HepG2 (cell line): ENCODE results near the gene CTNNA3. TPM values are rescaled to one million over a fixed set of nuclear protein-coding genes. Genes with fewer than 3 reads are reported as not detected.

Experiments used
- ATAC-seq: fragments of 200-7000 bp; cut with Tn5 transposase; 3 replicates; pipeline ENCODE4 v1.9.1; 2020; ENCODE audit warnings: mild to moderate bottlenecking, moderate library complexity
- BruUV-seq: library from RNA; stranded (reverse); fragments of 400-500 nt; replicated peaks from 2 replicates; lab custom pipeline; 2021; lab: Mats Ljungman, UMichigan
- CTCF ChIA-PET: fragments of 300-600 bp; formaldehyde crosslinking; extraction: SDS; loops from one replicate; lab custom pipeline; 2021; ENCODE audit warnings: low total read pairs, inconsistent platforms, low intra/inter-chr PET ratio; lab: Yijun Ruan, JAX
- POLR2A ChIA-PET: fragments of 350-600 bp; sonication (Branson Sonifier 250); formaldehyde crosslinking; loops from one replicate; lab custom pipeline; 2020; ENCODE audit warnings: antibody characterized with exemption, inconsistent platforms; lab: Yijun Ruan, JAX
- DNase-seq: peaks from one replicate; pipeline ENCODE4 v3.0.0-alpha.2; 2015; ENCODE audit warnings: low spot score
- FAIRE-seq: peaks from 3 replicates; lab custom pipeline; 2011; peaks lifted over from hg19 to GRCh38; lab: Jason Lieb, UNC
- H2AFZ ChIP-seq: one replicate; pipeline ENCODE4 v1.6.1; 2011; ENCODE audit warnings: low read length, inconsistent platforms
- H3K27ac ChIP-seq: fragments of 300-600 bp; 3 replicates; pipeline ENCODE4 v1.8.0; 2011; ENCODE audit warnings: mixed run types, mild to moderate bottlenecking, mixed read lengths, low read length, inconsistent platforms; ENCODE audit not compliant: insufficient read depth; ENCODE audit errors: extremely low read length
- H3K27me3 ChIP-seq, 2 experiments: fragments of 200-600 bp in 1 of 2; 2 replicates in 1 of 2; 3 replicates in 1 of 2; pipeline versions ENCODE4 v1.6.0 to v1.8.0; 2011; ENCODE audit warnings: low read length in 2 of 2, mild to moderate bottlenecking in 2 of 2, moderate library complexity in 2 of 2, inconsistent platforms in 1 of 2; ENCODE audit not compliant: insufficient read depth in 2 of 2, control insufficient read depth in 1 of 2
- H3K36me3 ChIP-seq, 2 experiments: fragments of 200-600 bp in 1 of 2; replicated peaks in 1 of 2; 2 replicates in 1 of 2; 3 replicates in 1 of 2; pipeline versions ENCODE4 v1.5.1 to v1.8.0; 2011; ENCODE audit warnings: low read length in 2 of 2, inconsistent platforms in 1 of 2; ENCODE audit not compliant: insufficient read depth in 2 of 2, control insufficient read depth in 1 of 2
- H3K4me1 ChIP-seq: 2 replicates; pipeline ENCODE4 v1.5.1; 2012; ENCODE audit warnings: low read length, inconsistent platforms; ENCODE audit not compliant: insufficient read depth
- H3K4me2 ChIP-seq: 2 replicates; pipeline ENCODE4 v1.6.0; 2011; ENCODE audit warnings: low read depth, low read length, inconsistent platforms
- H3K4me3 ChIP-seq, 3 experiments: fragments of 200-600 bp in 1 of 3; sonication (generic), shearing (Covaris generic) in 1 of 3; replicated peaks in 1 of 3; 2 replicates each; pipeline ENCODE4 v1.5.1; 2011 to 2016; ENCODE audit warnings: low read length in 3 of 3, inconsistent platforms in 2 of 3, low read depth in 2 of 3, mild to moderate bottlenecking in 2 of 3, control low read depth in 1 of 3, mixed read lengths in 1 of 3; ENCODE audit not compliant: insufficient read depth in 1 of 3
- H3K79me2 ChIP-seq: one replicate; pipeline ENCODE4 v1.6.1; 2011; ENCODE audit warnings: low read length, inconsistent platforms; ENCODE audit not compliant: insufficient read depth
- H3K9ac ChIP-seq: 2 replicates; pipeline ENCODE4 v1.6.0; 2011; ENCODE audit warnings: mild to moderate bottlenecking, low read depth, low read length, inconsistent platforms; ENCODE audit not compliant: insufficient read depth
- H3K9me3 ChIP-seq: 2 replicates; pipeline ENCODE4 v1.5.1; 2012; ENCODE audit warnings: mild to moderate bottlenecking, low read length
- H4K20me1 ChIP-seq: 2 replicates; pipeline ENCODE4 v1.6.0; 2011; ENCODE audit warnings: inconsistent platforms, mild to moderate bottlenecking, low read length, moderate library complexity; ENCODE audit not compliant: insufficient read depth
- FLYWCH1 ChIP-seq: sonication (generic); formaldehyde crosslinking; IDR thresholded peaks from 2 replicates; pipeline ENCODE4 v1.8.1; 2023; ENCODE audit warnings: mild to moderate bottlenecking, missing genetic modification reagents
- FOXA3 ChIP-seq: IDR thresholded peaks from 2 replicates; pipeline ENCODE4 v1.6.1; 2016; ENCODE audit warnings: missing genetic modification reagents, missing compliant biosample characterization
- KDM1A ChIP-seq: IDR thresholded peaks from 2 replicates; pipeline ENCODE4 v1.6.1; 2016; ENCODE audit warnings: missing compliant biosample characterization
- NCOA5 ChIP-seq: sonication (generic); formaldehyde crosslinking; IDR thresholded peaks from 2 replicates; pipeline ENCODE4 v1.4.0; 2020; ENCODE audit warnings: missing genetic modification reagents
- NFRKB ChIP-seq: fragments of 450-650 bp; IDR thresholded peaks from 2 replicates; pipeline ENCODE4 v1.6.1; 2017
- SCMH1 ChIP-seq: sonication (generic); formaldehyde crosslinking; IDR thresholded peaks from 2 replicates; pipeline ENCODE4 v1.9.0; 2021; ENCODE audit warnings: missing genetic modification reagents, mild to moderate bottlenecking, borderline replicate concordance
- TCF7 ChIP-seq: sonication (generic); IDR thresholded peaks from 2 replicates; pipeline ENCODE4 v1.6.1; 2016; ENCODE audit warnings: antibody characterized with exemption, low read depth
- ZBTB7B ChIP-seq: sonication (generic); formaldehyde crosslinking; IDR thresholded peaks from 2 replicates; pipeline ENCODE4 v1.4.0; 2020; ENCODE audit warnings: missing genetic modification reagents
- ZNF317 ChIP-seq: sonication (generic); formaldehyde crosslinking; IDR thresholded peaks from 2 replicates; pipeline ENCODE4 v1.5.0; 2020; ENCODE audit warnings: mild to moderate bottlenecking, missing genetic modification reagents
- WGBS: methylation state at CpG from one replicate; pipeline ENCODE4 v1.1.6; 2017; ENCODE audit warnings: low lambda C conversion rate; 5-methylcytosine and 5-hydroxymethylcytosine counted together
- in situ Hi-C: cut with HindIII; loops from 2 replicates; pipeline ENCODE4 v1.10.0; 2017; ENCODE audit warnings: low pct_unique_long_range_greater_than_20kb; ENCODE audit not compliant: extremely low pct_ligation_motif_present
- intact Hi-C: fragments of 100-400 bp; cut with micrococcal nuclease; formaldehyde crosslinking; loops from one replicate; pipeline ENCODE4 v1.10.0; 2022; ENCODE audit not compliant: unreplicated experiment
- polyA plus RNA-seq, 8 experiments: library from polyadenylated mRNA; depleted of rRNA in 3 of 8; stranded (reverse) in 7 of 8; unstranded in 1 of 8; fragments of >200 nt; fragmentation: Illumina TruSeq in 4 of 8; extraction: Trizol in 4 of 8; gene quantifications; 2 replicates each; pipeline versions ENCODE4 v1.2.1 to v1.2.3, GENCODE V29; 2011 to 2016; ENCODE audit warnings: low read depth in 4 of 8, missing spikeins in 1 of 8, mixed read lengths in 1 of 8; ENCODE audit not compliant: insufficient read depth in 1 of 8
- total RNA-seq, 5 experiments: library from RNA; depleted of rRNA; stranded (reverse); fragments of >200 nt; fragmentation: Illumina TruSeq; extraction: Trizol; gene quantifications; 2 replicates each; pipeline ENCODE4 v1.2.3, GENCODE V29; 2016; ENCODE audit warnings: low read depth in 1 of 5
- TF ChIP-seq, protein P1 (sequence below): sonication (generic); formaldehyde crosslinking; IDR thresholded peaks from 2 replicates; pipeline ENCODE4 v1.4.0; 2020; ENCODE audit warnings: mild to moderate bottlenecking, missing genetic modification reagents
- TF ChIP-seq, protein P2 (sequence below): IDR thresholded peaks from 2 replicates; pipeline ENCODE4 v1.6.1; 2018; ENCODE audit warnings: missing genetic modification reagents, mild to moderate bottlenecking, missing compliant biosample characterization
- TF ChIP-seq, protein P3 (sequence below): sonication (generic); formaldehyde crosslinking; IDR thresholded peaks from 2 replicates; pipeline ENCODE4 v1.5.1; 2020; ENCODE audit warnings: missing genetic modification reagents, mild to moderate bottlenecking, borderline replicate concordance
- TF ChIP-seq, protein P4 (sequence below): sonication (generic); formaldehyde crosslinking; IDR thresholded peaks from 2 replicates; pipeline ENCODE4 v1.8.0; 2022; ENCODE audit warnings: missing genetic modification reagents, low read depth, mild to moderate bottlenecking, borderline replicate concordance

Gene CTNNA3
- total and polyA plus RNA-seq, 2 of the 13 experiments (the other 11 are each of a cell fraction or from before 2014, with no cell fraction given) = not detected

DNA sequence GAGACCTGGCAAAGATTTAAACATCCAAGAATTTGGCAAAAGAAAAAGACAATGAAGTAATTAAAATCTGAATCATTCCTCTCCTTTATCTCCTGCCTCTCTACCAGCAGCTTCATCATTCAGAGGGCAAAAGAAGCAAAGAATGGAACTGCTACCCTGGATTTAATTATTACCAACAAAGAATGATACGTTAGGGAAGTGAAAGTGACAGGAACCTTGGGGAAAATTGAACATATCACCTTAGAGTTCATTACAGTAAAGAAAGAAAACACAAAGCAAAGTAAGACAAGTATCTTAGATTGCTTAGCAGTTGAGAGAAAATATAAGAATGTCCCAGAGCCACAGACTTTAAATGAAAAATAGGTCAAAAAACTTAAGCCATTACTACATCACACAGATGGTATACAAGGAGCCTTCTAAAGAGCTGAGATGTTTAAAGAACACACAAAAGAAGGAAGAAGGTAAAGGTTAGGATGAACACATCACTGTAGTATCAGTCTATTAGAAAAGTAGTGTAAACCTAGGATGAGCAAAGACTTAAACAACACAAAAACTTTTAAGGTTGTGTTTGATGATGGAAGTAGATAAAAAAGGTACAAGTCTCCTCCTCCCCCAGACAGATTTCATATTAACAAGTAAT, 17.5 kb downstream of the CTNNA3 start:
- Histone ChIP-seq H3K79me2 (no peaks in the 10 kb centered on the region), H3K27me3 (no peaks in the 10 kb centered on the region), H3K4me3 (no peak overlapping the region), H4K20me1 (no peaks in the 10 kb centered on the region), H3K9me3 (peaks cover 9% of the 10 kb centered on the region), H3K27ac (no peak overlapping the region), H3K36me3 (no peaks in the 10 kb centered on the region), H3K4me2 (no peak overlapping the region), H3K9ac (no peak overlapping the region), H2AFZ (no peak overlapping the region), H3K4me1 (no peaks in the 10 kb centered on the region)
- ChIA-PET CTCF (no interaction called here), POLR2A (no interaction called here)
- BruUV-seq = no TSS peak
- intact Hi-C loops = no loop called here
- FAIRE-seq (no peak), ATAC-seq (no peak), DNase-seq (no peak)
- WGBS = 0% methylated on average over 1 of the region's 1 CpG
- no peak for TF ChIP-seq FLYWCH1 (CRISPR knock-in tag)
- no peak for TF ChIP-seq SCMH1 (CRISPR knock-in tag)
- TF ChIP-seq, protein P1, sequence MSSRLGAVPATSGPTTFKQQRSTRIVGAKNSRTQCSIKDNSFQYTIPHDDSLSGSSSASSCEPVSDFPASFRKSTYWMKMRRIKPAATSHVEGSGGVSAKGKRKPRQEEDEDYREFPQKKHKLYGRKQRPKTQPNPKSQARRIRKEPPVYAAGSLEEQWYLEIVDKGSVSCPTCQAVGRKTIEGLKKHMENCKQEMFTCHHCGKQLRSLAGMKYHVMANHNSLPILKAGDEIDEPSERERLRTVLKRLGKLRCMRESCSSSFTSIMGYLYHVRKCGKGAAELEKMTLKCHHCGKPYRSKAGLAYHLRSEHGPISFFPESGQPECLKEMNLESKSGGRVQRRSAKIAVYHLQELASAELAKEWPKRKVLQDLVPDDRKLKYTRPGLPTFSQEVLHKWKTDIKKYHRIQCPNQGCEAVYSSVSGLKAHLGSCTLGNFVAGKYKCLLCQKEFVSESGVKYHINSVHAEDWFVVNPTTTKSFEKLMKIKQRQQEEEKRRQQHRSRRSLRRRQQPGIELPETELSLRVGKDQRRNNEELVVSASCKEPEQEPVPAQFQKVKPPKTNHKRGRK (CRISPR knock-in tag) = no peak
- no peak for TF ChIP-seq NFRKB
- no peak for TF ChIP-seq KDM1A (CRISPR knock-in tag)
- no peak for TF ChIP-seq ZBTB7B
- TF ChIP-seq, protein P2, sequence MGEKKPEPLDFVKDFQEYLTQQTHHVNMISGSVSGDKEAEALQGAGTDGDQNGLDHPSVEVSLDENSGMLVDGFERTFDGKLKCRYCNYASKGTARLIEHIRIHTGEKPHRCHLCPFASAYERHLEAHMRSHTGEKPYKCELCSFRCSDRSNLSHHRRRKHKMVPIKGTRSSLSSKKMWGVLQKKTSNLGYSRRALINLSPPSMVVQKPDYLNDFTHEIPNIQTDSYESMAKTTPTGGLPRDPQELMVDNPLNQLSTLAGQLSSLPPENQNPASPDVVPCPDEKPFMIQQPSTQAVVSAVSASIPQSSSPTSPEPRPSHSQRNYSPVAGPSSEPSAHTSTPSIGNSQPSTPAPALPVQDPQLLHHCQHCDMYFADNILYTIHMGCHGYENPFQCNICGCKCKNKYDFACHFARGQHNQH = no peak
- TF ChIP-seq FOXA3 = no peak
- TF ChIP-seq, protein P3, sequence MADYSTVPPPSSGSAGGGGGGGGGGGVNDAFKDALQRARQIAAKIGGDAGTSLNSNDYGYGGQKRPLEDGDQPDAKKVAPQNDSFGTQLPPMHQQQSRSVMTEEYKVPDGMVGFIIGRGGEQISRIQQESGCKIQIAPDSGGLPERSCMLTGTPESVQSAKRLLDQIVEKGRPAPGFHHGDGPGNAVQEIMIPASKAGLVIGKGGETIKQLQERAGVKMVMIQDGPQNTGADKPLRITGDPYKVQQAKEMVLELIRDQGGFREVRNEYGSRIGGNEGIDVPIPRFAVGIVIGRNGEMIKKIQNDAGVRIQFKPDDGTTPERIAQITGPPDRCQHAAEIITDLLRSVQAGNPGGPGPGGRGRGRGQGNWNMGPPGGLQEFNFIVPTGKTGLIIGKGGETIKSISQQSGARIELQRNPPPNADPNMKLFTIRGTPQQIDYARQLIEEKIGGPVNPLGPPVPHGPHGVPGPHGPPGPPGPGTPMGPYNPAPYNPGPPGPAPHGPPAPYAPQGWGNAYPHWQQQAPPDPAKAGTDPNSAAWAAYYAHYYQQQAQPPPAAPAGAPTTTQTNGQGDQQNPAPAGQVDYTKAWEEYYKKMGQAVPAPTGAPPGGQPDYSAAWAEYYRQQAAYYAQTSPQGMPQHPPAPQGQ = no peak
- TF ChIP-seq, protein P4, sequence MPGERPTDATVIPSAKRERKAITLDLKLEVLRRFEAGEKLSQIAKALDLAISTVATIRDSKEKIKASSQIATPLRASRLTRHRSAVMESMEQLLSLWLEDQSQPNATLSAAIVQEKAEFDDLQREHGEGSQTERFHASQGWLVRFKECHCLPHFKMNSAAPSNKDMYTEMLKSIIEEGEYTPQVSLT (CRISPR knock-in tag) = no peak
- no peak for TF ChIP-seq NCOA5 (CRISPR knock-in tag)
- no peak for TF ChIP-seq TCF7
- no peak for TF ChIP-seq ZNF317
- in situ Hi-C loops = no loop called here
